GM12878 (cell line): Measurements from ENCODE around the gene YPEL3. TPM values are rescaled to one million over a fixed set of nuclear protein-coding genes. Genes with fewer than 3 reads are reported as not detected.

Experiments used
- CREB1 ChIP-seq: IDR thresholded peaks from 2 replicates; pipeline ENCODE4 v1.6.1; 2012; ENCODE audit warnings: low read depth, mild to moderate bottlenecking, inconsistent platforms
- DPF2 ChIP-seq: fragments of 450-650 bp; IDR thresholded peaks from 2 replicates; pipeline ENCODE4 v1.6.1; 2017; ENCODE audit warnings: mild to moderate bottlenecking
- E2F8 ChIP-seq: fragments of 450-650 bp; IDR thresholded peaks from 2 replicates; pipeline ENCODE4 v1.6.1; 2018; ENCODE audit warnings: mild to moderate bottlenecking, low read depth, moderate library complexity; ENCODE audit not compliant: partially characterized antibody
- EED ChIP-seq: sonication (generic); IDR thresholded peaks from 2 replicates; pipeline ENCODE4 v1.6.1; 2016; ENCODE audit warnings: antibody characterized with exemption, low read depth
- FOXK2 ChIP-seq: fragments of 450-650 bp; IDR thresholded peaks from 2 replicates; pipeline ENCODE4 v1.6.1; 2017; ENCODE audit warnings: mild to moderate bottlenecking, moderate library complexity
- HDGF ChIP-seq: fragments of 450-650 bp; IDR thresholded peaks from 2 replicates; pipeline ENCODE4 v1.6.1; 2016; ENCODE audit warnings: antibody characterized with exemption
- IKZF2 ChIP-seq, 2 experiments: fragments of 450-650 bp; IDR thresholded peaks; 2 replicates each; pipeline ENCODE4 v1.6.1; 2017; ENCODE audit warnings: mild to moderate bottlenecking in 2 of 2, moderate library complexity in 2 of 2
- LARP7 ChIP-seq: fragments of 450-650 bp; IDR thresholded peaks from 2 replicates; pipeline ENCODE4 v1.6.1; 2017; ENCODE audit warnings: mild to moderate bottlenecking
- MEF2B ChIP-seq: fragments of 450-650 bp; IDR thresholded peaks from 2 replicates; pipeline ENCODE4 v1.6.1; 2018; ENCODE audit warnings: mild to moderate bottlenecking, moderate library complexity; ENCODE audit not compliant: partially characterized antibody, poor library complexity, severe bottlenecking
- MTA3 ChIP-seq: IDR thresholded peaks from 2 replicates; pipeline ENCODE4 v1.6.1; 2012; ENCODE audit warnings: low read length, inconsistent platforms, borderline replicate concordance
- MYB ChIP-seq: fragments of 150-350 bp; IDR thresholded peaks from 2 replicates; pipeline ENCODE4 v1.6.1; 2014; ENCODE audit warnings: mild to moderate bottlenecking, low read depth, low read length, borderline replicate concordance
- MYC ChIP-seq: IDR thresholded peaks from 2 replicates; pipeline ENCODE4 v1.6.1; 2011; ENCODE audit warnings: mild to moderate bottlenecking, low read length, moderate library complexity, inconsistent platforms; ENCODE audit not compliant: insufficient read depth, insufficient replicate concordance, insufficient read length, severe bottlenecking
- NFIC ChIP-seq: IDR thresholded peaks from 2 replicates; pipeline ENCODE4 v1.6.1; 2012; ENCODE audit warnings: low read depth, mild to moderate bottlenecking, inconsistent platforms, low read length, moderate library complexity
- POLR2A ChIP-seq: IDR thresholded peaks from 2 replicates; pipeline ENCODE4 v1.6.1; 2011; ENCODE audit warnings: low read depth, mild to moderate bottlenecking, low read length
- POLR2AphosphoS5 ChIP-seq: IDR thresholded peaks from 2 replicates; pipeline ENCODE4 v1.6.1; 2011; ENCODE audit warnings: mild to moderate bottlenecking, low read length, inconsistent platforms
- RAD21 ChIP-seq: IDR thresholded peaks from 2 replicates; pipeline ENCODE4 v1.6.1; 2011; ENCODE audit warnings: mild to moderate bottlenecking, low read depth, low read length, moderate library complexity; ENCODE audit not compliant: insufficient read depth
- RCOR1 ChIP-seq: conservative IDR thresholded peaks from 2 replicates; pipeline ENCODE4 v1.6.1; 2012; ENCODE audit warnings: low read depth, low read length, improper control_type of control experiment
- SP1 ChIP-seq: IDR thresholded peaks from one replicate; pipeline ENCODE4 v1.6.1; 2011; ENCODE audit warnings: low read depth, low read length
- SUPT20H ChIP-seq: IDR thresholded peaks from 2 replicates; pipeline ENCODE4 v1.6.1; 2011; ENCODE audit warnings: low read depth, mild to moderate bottlenecking, low read length, moderate library complexity, borderline replicate concordance; ENCODE audit not compliant: control insufficient read depth
- TCF3 ChIP-seq: IDR thresholded peaks from 2 replicates; pipeline ENCODE4 v1.6.1; 2012; ENCODE audit warnings: low read depth, mild to moderate bottlenecking, low read length, borderline replicate concordance; ENCODE audit not compliant: insufficient read depth
- ZBTB33 ChIP-seq: fragments of 450-650 bp; IDR thresholded peaks from 2 replicates; pipeline ENCODE4 v1.6.1; 2017; ENCODE audit warnings: mild to moderate bottlenecking
- ZBTB40 ChIP-seq: fragments of 450-650 bp; IDR thresholded peaks from 2 replicates; pipeline ENCODE4 v1.6.1; 2016; ENCODE audit warnings: mild to moderate bottlenecking, moderate library complexity, borderline replicate concordance
- polyA plus RNA-seq, 11 experiments: library from polyadenylated mRNA; depleted of rRNA in 4 of 11; unstranded in 6 of 11; stranded (reverse) in 5 of 11; fragments of >200 nt; fragmentation: Nextera tagmentation in 4 of 11; fragmentation: Illumina TruSeq in 1 of 11; extraction: Ambion mirVana in 4 of 11; extraction: Trizol in 1 of 11; gene quantifications; 1 replicate in 1 of 11; 2 replicates in 10 of 11; pipeline versions ENCODE4 v1.2.1 to v1.2.3, GENCODE V29; 2011 to 2016; ENCODE audit warnings: inconsistent platforms in 2 of 11, missing spikeins in 2 of 11, low read depth in 1 of 11
- total RNA-seq, 4 experiments: library from RNA; depleted of rRNA in 3 of 4; stranded (reverse); fragments of >200 nt in 3 of 4; fragmentation: Illumina TruSeq in 1 of 4; extraction: Trizol in 1 of 4; gene quantifications; 2 replicates each; pipeline versions ENCODE4 v1.2.1 to v1.2.3, GENCODE V29; 2013 to 2021

Gene YPEL3
- total and polyA plus RNA-seq, 10 of the 15 experiments (the other 5 are each of a cell fraction or from before 2014, with no cell fraction given) = 1.3 to 22.0 (median 12.1) TPM

DNA sequence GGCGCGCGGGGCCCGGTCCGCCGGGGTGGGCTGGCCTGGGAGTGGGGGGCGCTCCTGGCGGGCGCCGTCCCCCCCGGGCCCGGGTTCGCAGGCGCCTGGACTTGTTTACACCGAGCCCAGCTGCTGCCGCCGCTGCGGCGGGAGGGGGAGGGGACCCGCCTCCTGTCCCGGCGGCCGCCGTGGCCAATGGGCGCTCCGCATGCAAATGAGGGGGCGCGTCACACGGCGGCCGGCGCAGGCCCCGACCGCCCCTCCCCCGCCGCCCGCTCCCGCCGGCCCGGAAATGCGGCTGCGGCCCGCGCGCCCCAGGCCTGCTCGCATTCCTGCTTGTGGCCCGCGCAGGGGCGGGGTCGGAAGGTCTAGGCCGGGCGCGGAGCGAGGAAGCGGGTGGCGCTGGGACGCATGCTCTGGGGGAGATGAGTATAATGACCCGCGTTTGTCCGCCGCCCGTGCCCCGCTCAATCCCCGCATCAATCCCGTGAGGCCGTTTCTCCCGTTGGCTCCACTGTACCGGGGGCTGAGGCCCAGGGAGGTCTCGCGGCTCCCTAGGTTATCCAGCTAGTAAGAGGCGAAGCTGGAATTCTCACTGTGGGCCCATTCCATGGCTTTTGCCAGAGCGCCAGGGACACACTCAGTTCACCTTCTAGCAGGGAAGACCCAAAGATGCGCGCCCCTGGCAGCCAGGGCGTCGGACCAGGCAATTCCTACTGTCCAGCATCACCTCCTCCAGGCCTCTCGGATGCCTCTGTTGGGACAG, at the start of gene YPEL3 (continued):
- TF ChIP-seq E2F8 (no peak), MYC (no peak), MTA3 (no peak), ZBTB33 (no peak), NFIC (no peak), ZBTB40 (0 out of 2 replicates have a peak, but pooled peaks have one; percentile 54), IKZF2 (IDR thresholded peaks at IDR 0.05) (peak; percentile 31 to 33; a peak in 2 of 4 replicates), MYB (no peak), HDGF (peak; percentile 59; the same call in 1 of the 2 replicates), RCOR1 (no peak), CREB1 (no peak), MEF2B (no peak), DPF2 (peak; percentile 52; the same call in 1 of the 2 replicates), FOXK2 (peak; percentile 44; the same call in 1 of the 2 replicates), SP1 (peak; percentile 20), LARP7 (peak; percentile 52; the same call in 1 of the 2 replicates), RAD21 (no peak), EED (no peak), TCF3 (peak; percentile 77), POLR2AphosphoS5 (peak; percentile 59; the same call in 1 of the 2 replicates), POLR2A (peak; percentile 86), SUPT20H (no peak)
